C4-2B (cell line): ENCODE measurements around the gene AHRR.

Source experiments
- H3K27ac ChIP-seq: fragments of 450-650 bp; 2 replicates; pipeline ENCODE4 v1.5.1; 2017
- ZFX ChIP-seq: fragments of 450-650 bp; IDR thresholded peaks from 2 replicates; pipeline ENCODE4 v1.6.1; 2017
- TF ChIP-seq, protein P1 (sequence below): fragments of 450-650 bp; conservative IDR thresholded peaks from 2 replicates; pipeline ENCODE4 v1.5.1; 2017; ENCODE audit warnings: mild to moderate bottlenecking

AHRR gene

DNA sequence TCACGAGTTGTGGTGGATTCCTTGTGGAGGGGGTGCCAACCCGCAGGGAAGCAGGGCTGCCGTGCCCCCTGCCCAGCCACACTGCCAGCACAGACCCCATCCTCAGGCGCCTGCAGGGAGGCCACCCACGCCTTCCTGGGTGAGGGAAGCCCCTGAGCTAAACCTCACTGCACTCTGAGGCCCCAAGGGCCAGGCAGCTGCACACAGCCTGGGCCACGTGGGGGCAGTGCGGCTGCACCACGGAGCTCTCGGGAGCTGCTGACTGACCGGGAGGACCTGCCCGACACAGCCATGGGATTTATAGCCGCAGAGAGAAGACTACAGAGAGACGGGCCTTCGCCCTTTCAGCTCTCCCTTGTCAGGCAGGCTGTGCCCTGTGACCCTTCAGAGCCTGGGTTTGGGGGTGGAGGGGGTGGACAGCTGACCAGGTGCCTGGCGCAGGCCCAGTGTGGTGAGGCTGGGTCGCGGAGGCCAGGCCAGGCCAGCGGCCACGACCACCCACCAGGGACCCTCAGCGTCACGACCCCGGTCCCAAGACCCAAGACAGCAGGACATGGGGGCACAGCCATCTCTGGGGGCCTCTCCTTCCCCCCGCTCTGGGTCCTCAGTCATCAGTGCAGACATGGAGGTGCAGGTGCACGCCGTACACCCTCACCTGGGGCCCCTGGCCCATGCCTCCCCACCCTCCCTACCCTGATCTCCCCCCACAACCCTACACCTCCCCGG, 4.3 kb upstream of the AHRR start:
- H3K27ac ChIP-seq = no peak overlapping the region
- TF ChIP-seq, protein P1, sequence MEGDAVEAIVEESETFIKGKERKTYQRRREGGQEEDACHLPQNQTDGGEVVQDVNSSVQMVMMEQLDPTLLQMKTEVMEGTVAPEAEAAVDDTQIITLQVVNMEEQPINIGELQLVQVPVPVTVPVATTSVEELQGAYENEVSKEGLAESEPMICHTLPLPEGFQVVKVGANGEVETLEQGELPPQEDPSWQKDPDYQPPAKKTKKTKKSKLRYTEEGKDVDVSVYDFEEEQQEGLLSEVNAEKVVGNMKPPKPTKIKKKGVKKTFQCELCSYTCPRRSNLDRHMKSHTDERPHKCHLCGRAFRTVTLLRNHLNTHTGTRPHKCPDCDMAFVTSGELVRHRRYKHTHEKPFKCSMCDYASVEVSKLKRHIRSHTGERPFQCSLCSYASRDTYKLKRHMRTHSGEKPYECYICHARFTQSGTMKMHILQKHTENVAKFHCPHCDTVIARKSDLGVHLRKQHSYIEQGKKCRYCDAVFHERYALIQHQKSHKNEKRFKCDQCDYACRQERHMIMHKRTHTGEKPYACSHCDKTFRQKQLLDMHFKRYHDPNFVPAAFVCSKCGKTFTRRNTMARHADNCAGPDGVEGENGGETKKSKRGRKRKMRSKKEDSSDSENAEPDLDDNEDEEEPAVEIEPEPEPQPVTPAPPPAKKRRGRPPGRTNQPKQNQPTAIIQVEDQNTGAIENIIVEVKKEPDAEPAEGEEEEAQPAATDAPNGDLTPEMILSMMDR = peak; percentile 85
- no peak for TF ChIP-seq ZFX

DNA sequence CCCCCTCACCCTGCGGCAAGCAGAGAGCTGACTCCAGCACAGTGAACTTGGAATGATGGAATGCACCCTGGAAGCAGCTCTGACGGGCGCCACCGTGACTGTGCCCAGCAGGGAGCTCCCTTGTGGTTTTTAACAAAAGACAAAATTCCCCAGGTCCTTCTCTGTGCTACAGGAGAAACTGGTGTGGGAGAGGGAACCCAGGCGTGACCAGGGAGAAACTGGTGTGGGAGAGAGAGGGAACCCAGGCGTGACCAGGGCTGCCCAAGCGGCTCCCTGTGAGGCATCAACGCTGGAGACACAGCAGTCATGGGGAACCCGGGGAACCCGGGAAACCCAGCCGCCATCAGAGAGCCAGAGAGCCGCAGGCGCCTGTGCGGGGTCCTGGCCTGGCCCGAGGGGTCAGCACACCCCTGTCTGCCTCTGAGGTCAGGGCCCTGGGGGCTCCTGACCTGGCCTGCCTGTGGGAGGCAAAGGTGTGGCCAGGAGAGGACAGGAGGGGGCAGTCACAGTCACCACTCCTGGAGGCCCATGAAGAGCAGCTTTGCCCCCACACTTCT, 3.1 kb upstream of the AHRR start:
- H3K27ac ChIP-seq = no peak overlapping the region

DNA sequence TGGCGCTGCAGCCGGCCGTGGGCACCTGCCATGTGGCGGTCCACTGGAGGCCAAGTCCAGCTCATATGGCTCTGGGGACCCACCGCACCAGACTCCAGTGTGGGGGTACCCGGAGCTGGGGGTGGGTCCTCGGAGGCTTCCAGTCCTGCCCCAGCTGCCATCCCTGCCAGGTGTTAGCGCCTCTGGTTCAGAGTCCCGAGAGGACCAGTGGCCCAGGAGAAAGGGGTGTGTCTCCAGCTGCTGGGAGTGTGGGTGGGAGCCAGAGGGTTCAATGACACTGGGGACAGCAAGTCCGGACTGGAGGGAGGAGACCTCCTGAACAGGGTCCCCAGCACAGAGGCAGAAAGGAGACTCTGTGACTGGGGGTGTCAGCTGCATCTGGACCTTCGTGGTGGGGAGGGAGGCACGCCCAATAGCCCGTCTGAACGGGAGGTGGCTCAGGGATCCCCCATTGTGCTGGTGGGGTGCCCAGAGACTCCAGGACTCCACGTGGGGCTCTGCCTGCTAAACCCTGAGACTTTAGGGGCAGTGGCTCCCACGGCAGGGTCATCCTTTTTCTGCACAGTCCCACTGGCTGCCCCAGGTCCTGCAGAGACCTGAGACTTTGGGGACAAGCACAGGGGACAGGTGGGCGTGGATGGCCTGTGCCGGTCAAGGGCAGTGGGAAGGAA, 2.4 kb upstream of the AHRR start:
- TF ChIP-seq ZFX = no peak
- TF ChIP-seq, protein P1 = no peak
- no peak overlapping the region for H3K27ac ChIP-seq

More for the DNA sequence above, 3.1 kb upstream of the AHRR start:
- no peak for TF ChIP-seq ZFX
- TF ChIP-seq, protein P1 = no peak

DNA sequence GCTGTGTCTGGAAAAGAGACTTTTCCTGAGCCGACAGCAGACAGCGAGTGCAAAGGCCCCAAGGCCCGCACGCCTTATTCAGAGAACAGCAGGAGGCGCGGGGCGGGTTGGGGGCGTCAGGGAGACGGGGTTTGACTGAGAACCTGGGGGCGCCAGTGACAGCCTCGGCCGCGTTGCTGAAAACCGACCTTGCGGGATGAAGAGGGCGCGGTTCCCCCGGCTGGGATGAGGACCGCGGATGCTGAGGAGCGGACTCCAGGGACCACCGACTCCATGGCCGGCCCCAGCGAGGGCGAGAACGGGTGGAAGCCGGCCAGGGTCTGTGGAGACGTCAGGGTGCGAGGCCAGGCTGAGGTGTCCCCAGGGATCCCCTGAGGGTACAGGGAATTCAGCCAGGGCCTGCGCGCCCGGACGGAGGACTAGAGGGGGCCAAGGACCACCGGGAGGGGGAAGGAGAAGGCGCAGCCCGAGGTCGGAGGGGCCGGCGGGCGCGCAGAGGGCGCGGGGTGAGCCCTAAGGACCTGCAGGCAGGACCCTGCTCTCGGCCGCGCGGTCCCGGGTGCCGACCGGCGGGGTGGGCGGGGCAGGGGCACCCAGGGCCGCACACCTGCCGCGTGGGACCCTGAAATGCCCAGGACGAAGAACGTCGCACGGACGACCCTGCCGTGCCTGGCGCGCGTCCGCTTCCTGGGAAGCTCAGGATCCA, 837 bp upstream of the AHRR start:
- peak overlapping the region; percentile 20; the same call in 1 of the 2 replicates for H3K27ac ChIP-seq
- TF ChIP-seq ZFX = no peak
- TF ChIP-seq, protein P1 = no peak

DNA sequence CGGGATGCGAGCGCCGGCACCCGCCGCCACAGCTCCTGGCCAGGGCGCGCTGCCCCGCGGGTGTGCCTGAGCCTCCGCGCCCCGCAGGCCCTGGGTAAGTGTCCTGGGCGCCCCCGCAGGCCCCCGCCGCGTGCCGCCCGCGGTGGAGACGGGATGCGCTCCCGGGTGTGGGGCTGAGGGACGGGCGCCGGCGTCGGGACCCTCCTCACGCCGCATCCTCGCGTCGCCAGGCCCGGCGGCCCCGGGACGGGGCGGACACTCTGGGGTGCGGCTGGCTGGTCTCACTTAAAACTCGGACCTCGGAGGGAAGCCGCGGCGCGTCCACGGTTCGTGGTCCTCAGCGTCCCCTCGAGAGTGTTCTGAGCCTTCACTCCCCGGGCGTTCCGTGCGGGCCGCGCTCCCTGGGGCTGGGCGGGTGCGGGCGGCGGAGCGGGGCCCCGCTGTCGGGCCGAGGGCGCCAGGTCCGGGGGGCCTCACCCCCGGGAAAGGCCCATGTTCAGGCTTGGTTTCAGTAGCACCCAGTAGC, 275 bp downstream of the AHRR start:
- no peak for TF ChIP-seq ZFX
- TF ChIP-seq, protein P1 = peak; percentile 65
- H3K27ac ChIP-seq = no peak overlapping the region

DNA sequence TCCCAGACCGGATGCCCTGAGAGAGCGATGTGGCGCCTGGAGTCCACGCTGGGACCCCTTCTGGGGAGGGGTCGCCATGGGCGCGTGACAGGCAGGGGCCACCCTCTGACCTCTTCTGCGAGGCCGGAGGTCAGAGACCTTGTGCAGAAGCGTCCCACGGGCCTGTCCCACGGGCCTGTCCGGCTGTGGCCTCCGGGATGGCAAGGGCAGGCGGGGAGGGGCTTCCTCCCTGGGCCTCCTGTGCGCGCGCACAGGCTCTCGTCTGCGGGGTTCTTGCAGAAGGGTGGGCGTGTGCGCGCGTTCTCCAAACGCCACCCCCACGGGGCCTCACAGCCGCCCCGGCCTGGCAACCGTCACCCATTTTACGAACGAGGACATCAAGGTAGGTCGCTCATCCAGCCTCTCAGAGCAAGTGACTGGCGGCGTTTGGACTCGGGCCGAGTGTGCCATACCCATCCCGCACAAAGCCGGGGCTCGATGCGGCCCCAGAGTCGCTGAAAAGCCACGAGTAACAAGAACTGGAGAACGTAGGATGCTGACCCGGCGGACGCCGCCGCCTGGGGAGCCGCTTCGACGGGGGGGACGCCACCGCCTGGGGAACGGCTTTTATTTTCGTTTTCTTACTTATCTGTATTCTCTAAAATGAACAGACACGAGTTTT, 897 bp downstream of the AHRR start:
- no peak for TF ChIP-seq ZFX
- TF ChIP-seq, protein P1 = no peak
- no peak overlapping the region for H3K27ac ChIP-seq
